HepG2 (cell line): ENCODE measurements around the gene KIF22. TPM values are rescaled to one million over a fixed set of nuclear protein-coding genes. Genes with fewer than 3 reads are reported as not detected.

Experiments used
- KAT8 ChIP-seq: IDR thresholded peaks from 2 replicates; pipeline ENCODE4 v1.6.1; 2016; ENCODE audit warnings: missing genetic modification reagents, missing compliant biosample characterization
- MYC ChIP-seq: sonication (generic); formaldehyde crosslinking; IDR thresholded peaks from 2 replicates; pipeline ENCODE4 v1.9.0; 2021; ENCODE audit warnings: missing genetic modification reagents, borderline replicate concordance
- PPARG ChIP-seq: conservative IDR thresholded peaks from 2 replicates; pipeline ENCODE4 v1.6.1; 2016; ENCODE audit warnings: missing biosample characterization, missing genetic modification reagents
- RBFOX2 ChIP-seq: fragments of 200-400 bp; formaldehyde crosslinking; IDR thresholded peaks from 2 replicates; pipeline ENCODE4 v1.6.1; 2017; ENCODE audit warnings: low read depth, mild to moderate bottlenecking, low read length
- SIX1 ChIP-seq: sonication (generic); formaldehyde crosslinking; IDR thresholded peaks from 2 replicates; pipeline ENCODE4 v1.4.0; 2020; ENCODE audit warnings: missing genetic modification reagents, borderline replicate concordance
- SOX13 ChIP-seq, 3 experiments: fragments of 450-650 bp in 1 of 3; sonication (generic) in 1 of 3; formaldehyde crosslinking in 1 of 3; IDR thresholded peaks in 2 of 3; conservative IDR thresholded peaks in 1 of 3; 2 replicates each; pipeline versions ENCODE4 v1.5.0 to v1.6.1; 2016 to 2020; ENCODE audit warnings: antibody characterized with exemption in 1 of 3, mild to moderate bottlenecking in 1 of 3, missing compliant biosample characterization in 1 of 3, missing genetic modification reagents in 1 of 3, moderate library complexity in 1 of 3
- SP140L ChIP-seq: sonication (generic); formaldehyde crosslinking; IDR thresholded peaks from 2 replicates; pipeline ENCODE4 v1.4.0; 2020; ENCODE audit warnings: missing genetic modification reagents, borderline replicate concordance
- TOE1 ChIP-seq: sonication (generic); formaldehyde crosslinking; IDR thresholded peaks from 2 replicates; pipeline ENCODE4 v1.4.0; 2020; ENCODE audit warnings: mild to moderate bottlenecking, missing genetic modification reagents
- ZBTB7B ChIP-seq: sonication (generic); formaldehyde crosslinking; IDR thresholded peaks from 2 replicates; pipeline ENCODE4 v1.4.0; 2020; ENCODE audit warnings: missing genetic modification reagents
- ZMAT3 ChIP-seq: sonication (generic); formaldehyde crosslinking; conservative IDR thresholded peaks from 2 replicates; pipeline ENCODE4 v1.7.0; 2021; ENCODE audit warnings: missing genetic modification reagents
- ZNF160 ChIP-seq: sonication (generic); formaldehyde crosslinking; IDR thresholded peaks from 2 replicates; pipeline ENCODE4 v1.8.0; 2022; ENCODE audit warnings: mild to moderate bottlenecking, inconsistent platforms, missing genetic modification reagents
- ZNF44 ChIP-seq: sonication (generic); formaldehyde crosslinking; IDR thresholded peaks from 2 replicates; pipeline ENCODE4 v1.5.1; 2020; ENCODE audit warnings: mild to moderate bottlenecking, missing genetic modification reagents
- polyA plus RNA-seq, 8 experiments: library from polyadenylated mRNA; depleted of rRNA in 3 of 8; stranded (reverse) in 7 of 8; unstranded in 1 of 8; fragments of >200 nt; fragmentation: Illumina TruSeq in 4 of 8; extraction: Trizol in 4 of 8; gene quantifications; 2 replicates each; pipeline versions ENCODE4 v1.2.1 to v1.2.3, GENCODE V29; 2011 to 2016; ENCODE audit warnings: low read depth in 4 of 8, missing spikeins in 1 of 8, mixed read lengths in 1 of 8; ENCODE audit not compliant: insufficient read depth in 1 of 8
- total RNA-seq, 5 experiments: library from RNA; depleted of rRNA; stranded (reverse); fragments of >200 nt; fragmentation: Illumina TruSeq; extraction: Trizol; gene quantifications; 2 replicates each; pipeline ENCODE4 v1.2.3, GENCODE V29; 2016; ENCODE audit warnings: low read depth in 1 of 5
- TF ChIP-seq, protein P1 (sequence below): sonication (generic); formaldehyde crosslinking; IDR thresholded peaks from 2 replicates; pipeline ENCODE4 v1.4.0; 2020; ENCODE audit warnings: missing genetic modification reagents, mild to moderate bottlenecking, borderline replicate concordance
- TF ChIP-seq, protein P2 (sequence below): IDR thresholded peaks from 2 replicates; pipeline ENCODE4 v1.6.1; 2016; ENCODE audit warnings: mild to moderate bottlenecking
- TF ChIP-seq, protein P3 (sequence below): sonication (generic); formaldehyde crosslinking; IDR thresholded peaks from 2 replicates; pipeline ENCODE4 v1.5.1; 2020; ENCODE audit warnings: mild to moderate bottlenecking, missing genetic modification reagents, borderline replicate concordance
- TF ChIP-seq, protein P4 (sequence below), 2 experiments: sonication (generic) in 1 of 2; formaldehyde crosslinking in 1 of 2; IDR thresholded peaks; 2 replicates each; pipeline versions ENCODE4 v1.6.1 to v1.9.0; 2014 to 2022; ENCODE audit warnings: antibody characterized with exemption in 1 of 2, borderline replicate concordance in 1 of 2, inconsistent platforms in 1 of 2, low read depth in 1 of 2, missing genetic modification reagents in 1 of 2

Gene KIF22
- total and polyA plus RNA-seq, 2 of the 13 experiments (the other 11 are each of a cell fraction or from before 2014, with no cell fraction given) = 95.8 to 118 TPM

DNA sequence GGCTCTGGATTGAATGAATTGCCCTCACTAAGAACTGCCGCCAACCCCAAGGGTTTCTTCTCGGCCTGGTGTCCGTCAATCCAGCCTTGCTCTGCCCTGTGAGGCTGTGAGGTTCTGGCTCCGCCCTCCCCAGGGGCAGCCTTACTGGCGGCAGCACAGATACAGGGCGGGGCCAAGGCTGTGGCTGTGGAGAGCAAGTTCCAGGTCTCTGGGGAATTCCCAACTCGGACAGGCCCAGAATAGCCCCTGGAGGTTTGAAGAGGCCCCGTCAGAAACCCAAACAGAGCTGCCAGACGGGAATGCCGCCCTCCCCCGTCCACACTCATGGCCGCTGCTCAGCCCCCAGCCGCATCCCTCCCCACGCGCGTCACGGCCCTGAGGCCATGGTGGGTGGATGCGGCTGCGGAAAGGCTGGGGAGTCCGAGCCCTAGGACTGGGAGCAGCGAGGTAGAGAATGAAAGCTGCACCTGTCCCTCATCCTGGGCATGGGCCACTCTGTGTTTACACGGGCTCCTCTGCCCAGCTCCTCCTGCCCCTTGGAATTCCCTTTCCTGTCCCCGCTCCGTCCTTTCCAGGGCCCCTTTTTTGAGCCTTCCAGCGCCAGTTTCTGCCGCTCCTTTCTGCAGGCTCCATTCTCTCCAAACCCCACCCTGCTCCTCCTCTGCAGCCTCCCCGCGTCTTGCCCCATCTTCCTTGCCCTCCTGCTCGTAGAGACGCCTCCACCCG is 20.8 kb downstream of the KIF22 start (continued):
- TF ChIP-seq, protein P1, sequence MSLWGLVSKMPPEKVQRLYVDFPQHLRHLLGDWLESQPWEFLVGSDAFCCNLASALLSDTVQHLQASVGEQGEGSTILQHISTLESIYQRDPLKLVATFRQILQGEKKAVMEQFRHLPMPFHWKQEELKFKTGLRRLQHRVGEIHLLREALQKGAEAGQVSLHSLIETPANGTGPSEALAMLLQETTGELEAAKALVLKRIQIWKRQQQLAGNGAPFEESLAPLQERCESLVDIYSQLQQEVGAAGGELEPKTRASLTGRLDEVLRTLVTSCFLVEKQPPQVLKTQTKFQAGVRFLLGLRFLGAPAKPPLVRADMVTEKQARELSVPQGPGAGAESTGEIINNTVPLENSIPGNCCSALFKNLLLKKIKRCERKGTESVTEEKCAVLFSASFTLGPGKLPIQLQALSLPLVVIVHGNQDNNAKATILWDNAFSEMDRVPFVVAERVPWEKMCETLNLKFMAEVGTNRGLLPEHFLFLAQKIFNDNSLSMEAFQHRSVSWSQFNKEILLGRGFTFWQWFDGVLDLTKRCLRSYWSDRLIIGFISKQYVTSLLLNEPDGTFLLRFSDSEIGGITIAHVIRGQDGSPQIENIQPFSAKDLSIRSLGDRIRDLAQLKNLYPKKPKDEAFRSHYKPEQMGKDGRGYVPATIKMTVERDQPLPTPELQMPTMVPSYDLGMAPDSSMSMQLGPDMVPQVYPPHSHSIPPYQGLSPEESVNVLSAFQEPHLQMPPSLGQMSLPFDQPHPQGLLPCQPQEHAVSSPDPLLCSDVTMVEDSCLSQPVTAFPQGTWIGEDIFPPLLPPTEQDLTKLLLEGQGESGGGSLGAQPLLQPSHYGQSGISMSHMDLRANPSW (CRISPR knock-in tag) = 0 out of 2 replicates have a peak, but pooled peaks have one; percentile 44
- TF ChIP-seq SIX1 = no peak
- TF ChIP-seq KAT8 (CRISPR knock-in tag) = no peak; the same call in 1 of the 2 replicates
- TF ChIP-seq RBFOX2 = peak; percentile 89
- TF ChIP-seq, protein P2, sequence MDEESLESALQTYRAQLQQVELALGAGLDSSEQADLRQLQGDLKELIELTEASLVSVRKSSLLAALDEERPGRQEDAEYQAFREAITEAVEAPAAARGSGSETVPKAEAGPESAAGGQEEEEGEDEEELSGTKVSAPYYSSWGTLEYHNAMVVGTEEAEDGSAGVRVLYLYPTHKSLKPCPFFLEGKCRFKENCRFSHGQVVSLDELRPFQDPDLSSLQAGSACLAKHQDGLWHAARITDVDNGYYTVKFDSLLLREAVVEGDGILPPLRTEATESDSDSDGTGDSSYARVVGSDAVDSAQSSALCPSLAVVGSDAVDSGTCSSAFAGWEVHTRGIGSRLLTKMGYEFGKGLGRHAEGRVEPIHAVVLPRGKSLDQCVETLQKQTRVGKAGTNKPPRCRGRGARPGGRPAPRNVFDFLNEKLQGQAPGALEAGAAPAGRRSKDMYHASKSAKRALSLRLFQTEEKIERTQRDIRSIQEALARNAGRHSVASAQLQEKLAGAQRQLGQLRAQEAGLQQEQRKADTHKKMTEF (CRISPR knock-in tag) = peak; percentile 92
- TF ChIP-seq SOX13 (IDR thresholded peaks at IDR 0.05) = no peak
- peak in 1 of 2 experiments; percentile 27; a peak in 1 of 4 replicates for TF ChIP-seq SOX13 (CRISPR knock-in tag; conservative IDR thresholded peaks at IDR 0.05 in 1 of 2, IDR thresholded peaks at IDR 0.05 in 1 of 2)
- TF ChIP-seq, protein P3, sequence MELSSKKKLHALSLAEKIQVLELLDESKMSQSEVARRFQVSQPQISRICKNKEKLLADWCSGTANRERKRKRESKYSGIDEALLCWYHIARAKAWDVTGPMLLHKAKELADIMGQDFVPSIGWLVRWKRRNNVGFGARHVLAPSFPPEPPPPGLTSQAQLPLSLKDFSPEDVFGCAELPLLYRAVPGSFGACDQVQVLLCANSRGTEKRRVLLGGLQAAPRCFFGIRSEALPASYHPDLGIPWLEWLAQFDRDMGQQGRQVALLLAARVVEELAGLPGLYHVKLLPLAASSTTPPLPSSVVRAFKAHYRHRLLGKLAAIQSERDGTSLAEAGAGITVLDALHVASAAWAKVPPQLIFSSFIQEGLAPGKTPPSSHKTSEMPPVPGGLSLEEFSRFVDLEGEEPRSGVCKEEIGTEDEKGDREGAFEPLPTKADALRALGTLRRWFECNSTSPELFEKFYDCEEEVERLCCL (CRISPR knock-in tag) = no peak
- peak; percentile 54; the same call in 1 of the 2 replicates for TF ChIP-seq ZNF44
- peak; percentile 8; the same call in 1 of the 2 replicates for TF ChIP-seq TOE1
- no peak; the same call in 1 of the 2 replicates for TF ChIP-seq ZMAT3 (CRISPR knock-in tag)
- no peak for TF ChIP-seq PPARG (CRISPR knock-in tag)
- TF ChIP-seq ZBTB7B = peak; percentile 60; the same call in 1 of the 2 replicates
- TF ChIP-seq SP140L (CRISPR knock-in tag) = no peak
- peak; percentile 64; the same call in 1 of the 2 replicates for TF ChIP-seq MYC
- peak; percentile 43; the same call in 1 of the 2 replicates for TF ChIP-seq ZNF160
- TF ChIP-seq, protein P4, sequence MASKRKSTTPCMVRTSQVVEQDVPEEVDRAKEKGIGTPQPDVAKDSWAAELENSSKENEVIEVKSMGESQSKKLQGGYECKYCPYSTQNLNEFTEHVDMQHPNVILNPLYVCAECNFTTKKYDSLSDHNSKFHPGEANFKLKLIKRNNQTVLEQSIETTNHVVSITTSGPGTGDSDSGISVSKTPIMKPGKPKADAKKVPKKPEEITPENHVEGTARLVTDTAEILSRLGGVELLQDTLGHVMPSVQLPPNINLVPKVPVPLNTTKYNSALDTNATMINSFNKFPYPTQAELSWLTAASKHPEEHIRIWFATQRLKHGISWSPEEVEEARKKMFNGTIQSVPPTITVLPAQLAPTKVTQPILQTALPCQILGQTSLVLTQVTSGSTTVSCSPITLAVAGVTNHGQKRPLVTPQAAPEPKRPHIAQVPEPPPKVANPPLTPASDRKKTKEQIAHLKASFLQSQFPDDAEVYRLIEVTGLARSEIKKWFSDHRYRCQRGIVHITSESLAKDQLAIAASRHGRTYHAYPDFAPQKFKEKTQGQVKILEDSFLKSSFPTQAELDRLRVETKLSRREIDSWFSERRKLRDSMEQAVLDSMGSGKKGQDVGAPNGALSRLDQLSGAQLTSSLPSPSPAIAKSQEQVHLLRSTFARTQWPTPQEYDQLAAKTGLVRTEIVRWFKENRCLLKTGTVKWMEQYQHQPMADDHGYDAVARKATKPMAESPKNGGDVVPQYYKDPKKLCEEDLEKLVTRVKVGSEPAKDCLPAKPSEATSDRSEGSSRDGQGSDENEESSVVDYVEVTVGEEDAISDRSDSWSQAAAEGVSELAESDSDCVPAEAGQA (IDR thresholded peaks at IDR 0.05; ENCODE audit: low read depth) = no peak
- TF ChIP-seq, protein P4 (CRISPR knock-in tag; IDR thresholded peaks at IDR 0.05; ENCODE audit: borderline replicate concordance) = no peak
